Fibroblast of villous mesenchyme (primary cell): ENCODE measurements around the gene THPO. TPM values are rescaled to one million over a fixed set of nuclear protein-coding genes. Genes with fewer than 3 reads are reported as not detected.

Experiments
- DNase-seq: peaks from one replicate; pipeline ENCODE4 v3.0.0-alpha.2; 2010; ENCODE audit warnings: low read depth
- H3K4me3 ChIP-seq: 2 replicates; pipeline ENCODE4 v1.5.1; 2011; ENCODE audit warnings: low read depth, mild to moderate bottlenecking, low read length
- total RNA-seq: library from RNA; depleted of rRNA; stranded (reverse); fragments of >200 nt; gene quantifications from 2 replicates; pipeline ENCODE4 v1.2.3, GENCODE V29; 2012
- TF ChIP-seq, protein P1 (sequence below): IDR thresholded peaks from 2 replicates; pipeline ENCODE4 v1.5.1; 2012; ENCODE audit warnings: low read depth, mild to moderate bottlenecking, low read length; ENCODE audit not compliant: insufficient read depth

Gene THPO
- total RNA-seq, 1 donor, result 0.86 TPM

GRCh38 chr3:184391266-184391665 lies 13.3 kb upstream of the THPO start:
- no peak for DNase-seq
- no peak overlapping the region for H3K4me3 ChIP-seq
- TF ChIP-seq, protein P1, sequence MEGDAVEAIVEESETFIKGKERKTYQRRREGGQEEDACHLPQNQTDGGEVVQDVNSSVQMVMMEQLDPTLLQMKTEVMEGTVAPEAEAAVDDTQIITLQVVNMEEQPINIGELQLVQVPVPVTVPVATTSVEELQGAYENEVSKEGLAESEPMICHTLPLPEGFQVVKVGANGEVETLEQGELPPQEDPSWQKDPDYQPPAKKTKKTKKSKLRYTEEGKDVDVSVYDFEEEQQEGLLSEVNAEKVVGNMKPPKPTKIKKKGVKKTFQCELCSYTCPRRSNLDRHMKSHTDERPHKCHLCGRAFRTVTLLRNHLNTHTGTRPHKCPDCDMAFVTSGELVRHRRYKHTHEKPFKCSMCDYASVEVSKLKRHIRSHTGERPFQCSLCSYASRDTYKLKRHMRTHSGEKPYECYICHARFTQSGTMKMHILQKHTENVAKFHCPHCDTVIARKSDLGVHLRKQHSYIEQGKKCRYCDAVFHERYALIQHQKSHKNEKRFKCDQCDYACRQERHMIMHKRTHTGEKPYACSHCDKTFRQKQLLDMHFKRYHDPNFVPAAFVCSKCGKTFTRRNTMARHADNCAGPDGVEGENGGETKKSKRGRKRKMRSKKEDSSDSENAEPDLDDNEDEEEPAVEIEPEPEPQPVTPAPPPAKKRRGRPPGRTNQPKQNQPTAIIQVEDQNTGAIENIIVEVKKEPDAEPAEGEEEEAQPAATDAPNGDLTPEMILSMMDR, result no peak

- TF ChIP-seq, protein P1, result no peak
- no peak for DNase-seq
These were observed 12.0 kb upstream of the THPO start for GRCh38 chr3:184389935-184390528.

GRCh38 chr3:184389384-184389783 lies 11.4 kb upstream of the THPO start:
- TF ChIP-seq, protein P1, result no peak
- no peak overlapping the region for H3K4me3 ChIP-seq
- DNase-seq, result no peak

More at GRCh38 chr3:184389935-184390528, 12.0 kb upstream of the THPO start:
- no peak overlapping the region for H3K4me3 ChIP-seq

GRCh38 chr3:184388936-184389230 lies 10.9 kb upstream of the THPO start:
- no peak overlapping the region for H3K4me3 ChIP-seq
- TF ChIP-seq, protein P1, result no peak
- DNase-seq, result no peak

DNA sequence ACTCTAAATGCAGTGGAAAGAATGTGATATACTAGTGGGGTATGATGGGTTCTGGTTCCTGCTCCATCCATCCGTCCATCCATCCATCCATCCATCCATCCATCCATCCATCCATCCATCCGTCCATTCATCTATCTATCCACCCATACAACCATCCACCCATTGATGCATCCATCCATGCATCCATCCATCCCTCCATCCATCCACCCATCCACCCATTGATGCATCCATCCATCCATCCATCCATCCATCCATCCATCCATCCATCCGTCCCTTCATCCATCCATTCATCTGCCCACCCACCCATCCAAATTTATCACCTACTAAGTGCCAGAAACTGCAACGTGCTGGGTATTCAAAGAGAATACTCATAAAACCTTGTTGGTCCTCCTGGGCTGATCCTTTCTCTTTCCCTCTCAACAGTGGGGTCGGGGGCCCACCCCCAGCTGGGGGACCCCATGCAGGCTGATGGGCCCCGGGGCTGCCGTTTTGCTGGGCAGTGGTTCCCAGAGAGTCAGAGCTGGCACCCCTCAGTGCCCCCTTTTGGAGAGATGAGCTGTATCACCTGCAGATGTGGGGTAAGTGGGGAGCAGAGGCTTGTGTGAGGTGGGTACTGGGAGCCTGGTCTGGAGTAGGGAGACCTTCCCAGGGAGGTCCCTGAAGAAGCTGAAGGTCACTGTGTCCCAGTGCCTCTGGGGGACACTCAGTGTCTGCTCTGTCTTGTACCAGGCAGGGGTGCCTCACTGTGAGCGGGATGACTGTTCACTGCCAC lies 10.3 kb upstream of the THPO start:
- H3K4me3 ChIP-seq, result no peak overlapping the region
- no peak for DNase-seq
- TF ChIP-seq, protein P1, result no peak

DNA sequence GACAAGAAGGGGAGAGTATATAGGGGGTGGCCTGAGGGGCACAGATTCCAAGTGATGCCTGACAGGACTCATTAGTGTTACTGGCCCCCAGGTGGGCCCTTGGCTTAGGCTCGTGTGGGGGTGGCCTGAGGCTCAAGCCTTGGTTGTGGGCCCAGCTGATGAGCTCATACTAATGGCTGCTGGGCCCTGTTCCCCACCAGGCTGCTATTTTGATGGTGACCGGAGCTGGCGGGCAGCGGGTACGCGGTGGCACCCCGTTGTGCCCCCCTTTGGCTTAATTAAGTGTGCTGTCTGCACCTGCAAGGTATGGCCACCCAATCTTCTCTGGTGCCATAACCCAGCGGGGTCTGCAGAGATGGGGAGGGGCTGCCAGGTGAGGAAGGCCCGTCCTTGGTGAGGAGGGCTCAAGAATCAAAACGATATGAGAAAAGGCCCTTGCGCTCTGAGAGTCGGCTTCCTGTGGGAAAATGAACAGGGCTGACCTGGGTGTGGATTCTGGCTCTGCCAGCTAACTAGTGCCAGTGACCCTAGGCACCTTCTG lies 9.2 kb upstream of the THPO start:
- TF ChIP-seq, protein P1, result no peak
- no peak for DNase-seq

More for the DNA sequence above, 9.2 kb upstream of the THPO start:
- no peak overlapping the region for H3K4me3 ChIP-seq
